ENCODE measurements around the gene ZDHHC21.
"Not testable (repeated sequence)": the region's sequence is repeated elsewhere in the genome, so short reads cannot be mapped to it uniquely, and the experiment has no call there.

The ZDHHC21 gene

GRCh38 chr9:14678776-14679175 lies 14.5 kb downstream of the ZDHHC21 start:
- no peak for DNase-seq

- DNase-seq, result no peak
These were observed 15.4 kb downstream of the ZDHHC21 start for GRCh38 chr9:14677872-14678271.

GRCh38 chr9:14677396-14677795 lies 15.8 kb downstream of the ZDHHC21 start:
- DNase-seq, result no peak

GRCh38 chr9:14674630-14675029 lies 18.6 kb downstream of the ZDHHC21 start:
- DNase-seq, result no peak

- no peak for DNase-seq
These were observed 21.9 kb downstream of the ZDHHC21 start for GRCh38 chr9:14671377-14671776.

GRCh38 chr9:14670718-14671117 lies 22.5 kb downstream of the ZDHHC21 start:
- peak in 1 of 3 donors; percentile 5 for DNase-seq

GRCh38 chr9:14664022-14664421 lies 29.2 kb downstream of the ZDHHC21 start:
- DNase-seq, result not testable (repeated sequence)

GRCh38 chr9:14662060-14662453 lies 31.2 kb downstream of the ZDHHC21 start:
- DNase-seq, result no peak

- peak; percentile 34 to 39 (median 36) for DNase-seq
These were observed 31.7 kb downstream of the ZDHHC21 start for GRCh38 chr9:14661421-14662059.

GRCh38 chr9:14660721-14661120 lies 32.5 kb downstream of the ZDHHC21 start:
- DNase-seq, result no peak

- no peak for DNase-seq
These were observed 38.3 kb downstream of the ZDHHC21 start for GRCh38 chr9:14654932-14655331.

GRCh38 chr9:14653511-14653910 lies 39.7 kb downstream of the ZDHHC21 start:
- DNase-seq, result no peak

- DNase-seq, result no peak
These were observed 40.4 kb downstream of the ZDHHC21 start for GRCh38 chr9:14652729-14653377.

- no peak for DNase-seq
These were observed 42.6 kb downstream of the ZDHHC21 start for GRCh38 chr9:14650596-14650995.

GRCh38 chr9:14645648-14646047 lies 47.6 kb downstream of the ZDHHC21 start:
- no peak for DNase-seq

- no peak for DNase-seq
These were observed 52.3 kb downstream of the ZDHHC21 start for GRCh38 chr9:14640967-14641366.

GRCh38 chr9:14640294-14640693 lies 52.9 kb downstream of the ZDHHC21 start:
- no peak for DNase-seq

GRCh38 chr9:14633906-14634565 lies 59.2 kb downstream of the ZDHHC21 start:
- DNase-seq, result no peak

GRCh38 chr9:14633148-14633547 lies 60.1 kb downstream of the ZDHHC21 start:
- DNase-seq, result no peak

- no peak for DNase-seq
These were observed 65.7 kb downstream of the ZDHHC21 start for GRCh38 chr9:14627513-14627912.

- DNase-seq, result no peak
These were observed 74.3 kb downstream of the ZDHHC21 start for GRCh38 chr9:14618836-14619420.

- peak; percentile 49 to 73 (median 64) for DNase-seq
These were observed 76.8 kb downstream of the ZDHHC21 start for GRCh38 chr9:14616188-14616982.

GRCh38 chr9:14608540-14608939 lies 84.7 kb downstream of the ZDHHC21 start:
- no peak for DNase-seq

Data from suppressor macrophage treated with lipopolysaccharide for 1 hour (primary cell).